GM21825 (cell line): ENCODE measurements around the gene GTF3A.
A peak's percentile ranks its signal among the peaks of the same experiment; 100 is the strongest.

Source experiments
- ATAC-seq: cut with Tn5 transposase; IDR thresholded peaks from one replicate; pipeline ENCODE4 v1.9.1; 2021; ENCODE audit warnings: mild to moderate bottlenecking, moderate library complexity; ENCODE audit not compliant: unreplicated experiment

Gene GTF3A

DNA sequence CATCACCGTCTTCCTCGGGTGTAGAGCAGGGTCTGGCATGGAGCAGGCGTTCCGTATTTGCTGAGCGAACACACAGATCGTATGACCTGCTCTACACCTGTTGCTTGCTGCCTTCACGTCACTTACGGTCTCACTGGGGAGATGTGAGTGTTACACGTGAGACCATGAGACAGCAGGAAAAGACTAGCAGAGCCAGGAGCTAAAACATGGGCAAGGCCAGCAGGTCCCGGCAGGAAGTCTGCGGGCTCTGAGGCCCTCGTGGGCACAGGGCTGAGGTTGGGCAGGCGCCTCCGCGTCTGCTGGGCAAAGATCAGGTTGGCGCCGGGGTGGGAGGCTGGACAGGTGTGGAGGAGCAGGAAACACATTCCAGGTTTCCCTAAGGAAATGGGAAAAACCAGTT lies 19.7 kb upstream of the GTF3A start:
- no peak for ATAC-seq

DNA sequence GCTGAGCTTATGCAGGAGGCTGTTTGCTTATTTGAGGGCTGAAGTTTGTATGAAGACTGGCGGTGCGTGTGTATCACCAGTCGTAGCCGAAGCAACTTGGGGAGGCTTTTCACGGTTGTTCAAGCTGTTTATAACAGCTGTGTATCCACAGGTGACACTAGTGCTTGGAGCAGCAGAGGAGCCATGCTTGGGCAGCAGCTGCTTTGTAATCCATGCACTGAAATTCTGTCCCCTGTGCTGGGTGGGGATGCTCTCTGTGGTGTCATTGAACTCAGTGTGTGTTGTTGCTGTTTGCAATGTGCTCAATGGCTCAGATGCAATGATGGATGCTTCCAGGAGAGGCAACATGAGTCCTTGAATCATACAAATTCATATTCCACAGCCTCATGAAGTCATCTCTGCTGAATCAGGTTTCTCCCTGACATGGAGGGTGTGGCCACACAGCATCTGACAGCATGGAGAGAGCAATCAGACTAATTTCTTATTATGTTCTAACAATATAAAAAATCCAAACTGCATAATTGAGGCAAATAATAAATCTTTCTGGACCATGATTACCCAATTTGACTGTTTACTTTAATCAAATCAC lies 18.8 kb upstream of the GTF3A start:
- ATAC-seq = no peak

DNA sequence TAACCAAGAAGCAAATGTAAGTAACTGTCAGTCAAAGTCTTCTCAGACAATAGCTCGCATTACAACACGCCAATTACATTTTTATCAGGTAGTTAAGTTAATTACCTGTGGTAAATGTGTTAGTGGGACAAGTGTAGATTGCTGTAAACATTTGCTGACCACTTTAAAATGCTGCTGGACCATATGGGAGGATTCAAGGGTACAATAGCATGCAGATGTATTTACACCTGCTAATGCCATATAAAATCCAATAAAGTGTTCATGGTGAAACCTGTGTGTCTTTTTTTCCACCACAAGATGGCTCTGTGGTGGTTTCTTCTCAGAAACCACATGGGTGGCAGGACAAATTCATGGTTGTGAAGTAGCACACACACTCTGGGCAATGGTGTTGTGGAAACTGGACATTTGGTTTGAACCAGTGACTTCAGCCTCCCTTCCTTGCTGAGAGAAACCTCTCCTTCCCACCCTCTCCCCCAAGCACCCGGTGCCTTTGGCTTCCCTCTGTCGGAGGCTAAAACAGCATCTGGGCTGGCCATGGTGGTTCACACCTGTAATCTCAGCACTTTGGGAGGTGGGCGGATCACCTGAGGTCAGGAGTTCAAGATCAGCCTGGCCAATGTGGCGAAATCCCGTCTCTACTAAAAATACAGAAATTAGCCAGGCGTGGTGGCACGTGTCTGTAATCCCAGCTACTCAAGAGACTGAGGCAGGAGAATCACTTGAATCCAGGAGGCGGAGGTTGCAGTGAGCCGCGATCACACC lies 18.1 kb upstream of the GTF3A start:
- no peak for ATAC-seq

DNA sequence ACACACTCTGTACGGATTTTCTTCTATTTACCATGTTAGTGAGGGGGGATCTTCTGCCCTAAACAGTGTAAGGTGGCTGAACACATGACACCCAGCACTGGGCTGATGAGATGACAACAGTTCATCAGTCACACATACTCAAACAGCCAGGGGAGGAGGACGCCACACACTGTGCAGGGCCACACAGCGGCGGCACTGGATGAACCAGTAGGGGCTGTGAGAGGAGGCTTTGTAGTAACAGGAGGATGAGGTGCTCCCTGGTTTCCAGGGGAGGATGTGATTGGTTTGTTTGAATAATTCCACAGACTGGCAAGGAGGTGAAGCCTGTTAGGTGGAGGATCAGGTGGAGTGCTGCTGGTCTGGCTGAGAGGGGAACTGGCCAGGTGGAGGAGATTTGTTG lies 16.3 kb upstream of the GTF3A start:
- ATAC-seq = no peak

DNA sequence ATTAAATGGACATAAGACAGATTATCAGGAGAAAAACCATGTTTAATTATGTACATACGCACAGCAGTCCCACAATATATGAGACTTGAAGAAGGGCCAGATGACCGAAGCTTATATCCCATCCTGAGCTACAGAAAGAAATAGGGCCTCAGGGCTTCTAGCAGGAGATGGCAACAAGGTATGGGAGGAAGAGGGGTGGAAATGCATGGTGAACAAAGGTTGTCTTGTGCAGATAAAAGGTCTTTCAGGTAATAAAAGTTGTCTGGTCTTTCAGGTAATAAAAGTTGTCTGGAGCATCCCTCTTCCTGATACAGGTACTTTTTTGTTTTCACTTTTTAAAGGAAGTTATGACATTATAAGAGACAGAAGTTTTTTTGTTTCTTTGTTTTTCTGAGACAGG lies 15.4 kb upstream of the GTF3A start:
- ATAC-seq = no peak

DNA sequence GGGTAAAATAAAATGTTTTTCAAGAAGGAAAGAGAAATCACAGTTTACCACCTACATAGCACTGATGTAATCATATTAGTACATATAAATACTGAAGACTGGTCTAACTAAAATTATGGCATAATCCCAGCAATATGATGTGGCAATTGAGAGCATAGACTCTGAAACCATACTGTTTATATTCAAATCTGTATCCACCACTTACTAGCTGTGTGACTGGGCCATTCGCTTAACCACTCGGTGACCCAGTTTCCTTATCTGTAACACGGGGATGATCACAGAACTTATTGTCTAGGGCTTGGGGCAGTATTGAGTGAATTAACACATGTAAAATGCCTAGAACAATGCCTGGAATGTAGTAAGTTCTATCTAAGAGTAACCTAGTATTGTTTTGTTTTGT lies 13.1 kb upstream of the GTF3A start:
- ATAC-seq = no peak

DNA sequence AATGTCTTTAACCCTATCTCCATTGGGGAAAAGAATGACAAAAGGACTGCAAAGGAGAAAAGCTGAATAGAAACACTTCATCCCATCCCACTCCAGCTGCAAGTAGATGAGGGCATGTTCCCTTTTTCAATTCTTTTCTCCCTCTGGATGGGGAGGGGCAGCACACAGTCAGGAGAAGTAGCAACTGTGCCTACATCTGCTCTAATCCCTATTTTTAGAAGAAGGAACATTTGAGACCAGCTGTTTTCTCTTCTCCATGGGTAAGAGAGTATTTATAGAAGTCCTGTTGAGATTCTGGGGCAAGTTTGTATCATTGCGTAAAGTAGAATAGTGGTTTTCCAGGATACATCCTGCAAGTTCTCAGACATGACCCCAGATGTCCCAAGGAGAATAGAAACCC lies 9.3 kb upstream of the GTF3A start:
- no peak for ATAC-seq

DNA sequence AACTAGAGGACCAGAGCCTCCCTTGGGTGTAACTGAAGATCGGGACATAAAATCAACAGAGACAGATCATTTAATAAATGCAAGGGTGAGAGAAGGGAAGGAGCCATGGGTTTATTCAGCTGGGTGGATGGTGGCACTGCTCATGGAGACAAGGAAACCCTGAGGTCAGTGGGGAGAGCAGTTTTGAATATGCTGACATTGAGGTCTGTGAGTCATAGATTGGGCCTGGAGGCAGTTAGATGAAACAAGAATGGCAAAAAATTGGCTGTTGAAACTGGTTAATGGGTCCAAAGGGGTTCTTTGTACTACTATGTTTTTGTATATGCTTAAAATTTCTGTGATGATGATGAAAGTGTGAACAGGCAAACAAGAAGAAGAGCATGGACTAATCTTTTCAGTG lies 5.1 kb upstream of the GTF3A start:
- no peak for ATAC-seq

DNA sequence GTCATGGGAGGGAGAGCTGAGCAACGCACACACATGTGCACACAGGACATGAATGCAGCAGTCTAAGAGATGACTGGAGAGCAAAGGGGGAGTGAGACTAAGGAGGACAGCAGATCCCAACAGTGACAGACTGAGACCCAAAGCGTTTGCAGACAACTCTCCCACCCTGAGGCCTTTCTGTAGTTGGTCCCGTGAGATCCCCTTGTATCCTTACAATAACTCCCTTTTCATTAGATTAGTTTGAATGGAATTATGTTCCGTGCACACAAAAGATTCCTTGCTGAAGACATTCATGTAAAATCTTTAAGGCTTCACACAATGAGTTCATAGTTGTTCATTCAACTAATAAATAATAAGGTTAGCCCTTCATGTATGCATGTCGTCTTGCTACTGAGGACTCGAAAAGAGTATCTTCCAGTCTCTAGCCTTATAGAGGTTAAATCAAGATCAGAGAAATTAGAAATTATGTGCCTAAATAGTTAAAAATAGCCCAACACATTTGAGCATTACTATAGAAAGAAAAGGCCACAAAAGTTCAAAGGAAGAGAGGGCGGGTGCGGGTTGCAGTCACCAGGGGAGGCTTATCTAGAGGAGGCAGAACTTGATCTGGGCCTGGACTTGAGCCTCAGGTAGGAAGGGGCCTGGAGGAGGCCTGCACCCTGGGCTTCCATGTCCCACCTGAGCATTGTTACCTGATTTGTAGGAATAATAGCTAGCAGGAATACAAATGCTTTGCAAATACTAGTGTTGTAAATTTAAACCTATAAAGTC lies 3.1 kb upstream of the GTF3A start:
- ATAC-seq = no peak

DNA sequence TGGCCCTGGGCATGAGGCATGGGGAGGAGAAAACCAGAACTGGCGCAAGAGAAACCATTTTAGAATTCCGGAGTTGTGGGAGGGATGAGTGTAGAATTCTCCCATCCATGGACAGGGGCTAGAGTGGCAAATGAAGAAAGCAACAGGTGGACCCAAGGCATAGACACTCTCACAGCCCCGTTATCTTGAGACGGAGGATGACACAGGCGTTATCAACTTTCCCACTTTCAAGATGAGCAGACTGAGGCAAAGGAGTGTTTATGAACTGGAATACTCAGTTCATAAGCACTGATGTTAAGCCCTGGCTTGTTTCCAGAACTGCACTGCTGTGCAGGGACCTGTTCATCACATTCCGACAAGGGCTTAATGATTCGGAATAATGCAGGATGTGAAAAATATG lies 1.1 kb upstream of the GTF3A start:
- ATAC-seq = no peak

DNA sequence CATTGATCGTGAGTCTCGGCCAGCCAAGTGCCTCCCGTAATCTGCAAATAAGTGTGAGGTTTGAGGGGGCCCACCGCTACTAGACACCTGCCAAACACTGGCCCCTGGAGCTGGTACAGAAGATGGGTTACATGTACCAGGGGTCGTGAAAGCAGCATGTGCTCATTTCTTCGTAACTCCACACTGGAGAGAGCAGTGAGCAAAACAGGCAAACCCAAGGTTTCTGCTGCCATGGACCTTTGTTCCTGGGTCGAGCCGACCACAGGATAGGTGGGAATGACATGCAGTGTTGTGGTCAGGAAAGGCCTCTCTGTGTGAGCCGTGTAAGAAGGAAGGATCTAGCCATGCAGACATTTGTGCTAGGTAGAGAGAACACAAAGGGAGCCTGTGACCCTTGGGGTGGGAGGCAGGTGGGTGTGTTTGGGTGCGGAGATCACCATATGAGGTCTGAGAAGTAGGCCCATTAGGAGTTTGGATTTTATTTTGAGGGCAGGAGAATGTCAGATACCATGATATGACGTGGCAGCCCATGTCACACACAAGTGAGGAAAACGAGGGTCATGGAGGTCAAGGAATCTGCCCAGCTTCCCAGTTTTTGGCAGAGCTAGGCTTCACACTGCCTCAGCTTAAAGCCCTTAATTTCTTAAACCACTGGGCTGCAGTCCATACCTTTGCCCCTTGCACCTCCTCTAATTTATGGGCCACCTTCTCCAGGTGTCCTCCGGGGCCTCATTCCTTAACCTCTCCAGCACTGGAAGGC lies 919 bp downstream of the GTF3A start:
- peak; percentile 2 for ATAC-seq

DNA sequence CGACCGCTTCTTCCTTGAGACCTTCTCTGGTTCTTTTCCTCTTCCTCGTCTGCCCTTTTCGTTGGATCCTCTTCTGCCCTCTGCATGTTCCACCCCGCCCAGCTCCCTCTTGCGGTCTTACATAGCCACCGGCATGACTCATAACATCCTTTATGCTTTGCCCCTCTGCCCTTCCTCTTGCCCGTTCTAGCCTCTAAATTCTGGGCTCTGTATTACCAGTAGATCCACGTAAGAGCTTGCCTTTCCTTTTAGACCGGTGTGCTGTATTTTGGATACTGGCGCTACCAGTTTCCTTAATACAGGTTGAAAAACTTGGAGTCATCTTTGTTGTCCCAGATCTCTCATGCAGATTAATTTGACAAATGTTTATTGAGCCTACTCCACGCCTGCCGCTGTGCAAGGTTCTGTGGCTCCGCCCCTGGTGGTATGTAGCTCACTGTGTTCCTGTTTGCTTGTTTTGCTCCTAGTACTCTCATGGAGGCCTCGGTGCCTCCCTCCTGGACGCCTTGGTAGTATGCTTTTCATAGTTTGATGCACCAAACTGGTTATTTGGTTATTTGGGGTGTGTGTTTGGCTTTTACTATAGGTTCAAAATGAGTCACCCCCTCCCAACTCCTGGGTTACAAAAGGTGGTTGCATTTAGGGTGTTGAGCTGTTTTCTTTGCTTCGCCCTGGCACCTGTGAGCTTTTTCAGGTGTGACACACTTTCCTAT lies 1.7 kb downstream of the GTF3A start:
- peak; percentile 64 for ATAC-seq

DNA sequence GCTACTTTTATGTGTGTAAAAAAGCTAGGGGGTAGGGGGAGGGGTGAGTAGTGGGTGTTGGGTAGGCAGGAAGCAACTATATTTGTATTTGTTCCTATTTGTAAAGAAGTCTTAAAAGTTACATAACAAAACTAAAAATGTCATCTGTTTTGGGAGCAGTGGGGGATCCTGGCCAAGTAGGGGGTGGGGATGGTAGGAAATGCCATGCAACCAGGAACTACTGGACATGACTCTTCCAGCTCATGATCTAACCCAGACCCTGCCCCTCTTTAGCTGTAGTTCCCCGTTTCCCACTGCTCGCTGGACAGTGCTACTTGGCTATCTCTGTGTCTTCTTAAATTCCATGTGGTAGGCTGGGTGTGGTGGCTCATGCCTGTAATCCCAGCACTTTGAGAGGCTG lies 3.2 kb downstream of the GTF3A start:
- no peak for ATAC-seq

DNA sequence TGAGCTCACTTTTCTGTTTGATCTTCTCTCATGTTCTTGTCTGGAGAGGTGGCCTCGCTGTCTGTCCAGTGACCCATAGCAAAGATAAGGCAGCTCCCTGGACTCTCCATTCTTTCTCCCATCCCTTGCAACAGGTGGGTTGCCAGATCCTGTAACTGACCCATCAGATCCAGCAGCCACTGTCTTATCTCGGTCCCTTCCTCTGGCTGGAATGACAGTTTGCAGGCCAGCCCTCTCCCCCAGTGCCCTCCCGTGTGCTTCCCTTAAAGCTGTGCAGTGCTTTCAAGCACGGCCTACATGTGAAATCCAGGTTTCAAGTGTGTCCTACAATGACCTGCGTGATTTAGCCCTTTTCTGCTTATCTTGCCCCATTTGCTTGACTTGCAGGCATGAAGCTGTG lies 3.7 kb downstream of the GTF3A start:
- no peak for ATAC-seq

DNA sequence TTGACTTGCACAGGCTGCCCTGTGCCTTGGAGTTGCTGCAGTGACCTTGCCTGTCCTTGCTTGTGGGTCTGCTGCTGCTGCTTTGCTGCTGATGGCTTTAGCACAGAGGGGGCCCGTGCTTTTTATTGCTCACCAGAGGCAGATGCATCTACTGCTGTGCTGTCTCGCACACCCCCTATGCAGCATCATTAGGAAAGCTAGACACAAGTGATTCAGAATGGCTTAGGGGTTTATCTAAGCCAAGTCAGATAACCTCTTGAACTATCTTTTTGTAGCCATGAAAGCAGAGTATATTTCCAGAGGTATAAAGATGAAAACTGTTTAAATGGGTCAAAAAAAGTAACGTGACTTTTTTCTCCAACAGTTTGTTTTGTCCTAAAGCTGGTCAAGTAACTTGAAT lies 7.8 kb downstream of the GTF3A start:
- ATAC-seq = no peak

DNA sequence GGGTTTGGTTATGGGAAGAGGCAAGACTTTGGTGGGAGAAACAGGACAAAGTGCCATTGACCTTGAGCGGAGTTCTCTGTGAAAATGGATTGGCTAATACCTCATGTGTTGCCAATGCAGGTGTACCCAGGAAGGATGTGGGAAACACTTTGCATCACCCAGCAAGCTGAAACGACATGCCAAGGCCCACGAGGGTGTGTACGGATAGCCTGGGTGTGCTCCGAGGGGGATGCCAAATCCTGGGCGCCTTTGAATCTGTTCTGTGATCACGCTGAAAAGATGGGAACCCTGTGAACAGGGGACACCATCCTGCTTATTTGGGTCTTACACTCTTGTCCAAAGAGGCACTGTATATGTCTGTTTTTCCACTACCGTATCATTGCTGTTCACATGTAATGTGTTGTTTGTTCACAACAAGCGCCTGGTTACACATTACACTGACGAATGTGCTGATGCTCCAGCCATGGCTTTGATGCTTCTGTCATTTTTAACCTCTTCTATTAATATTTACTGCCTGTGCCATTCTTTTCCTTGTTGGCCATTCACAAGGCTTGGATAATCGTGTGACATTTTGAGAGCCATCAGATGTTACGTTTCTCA lies 8.3 kb downstream of the GTF3A start:
- ATAC-seq = no peak

DNA sequence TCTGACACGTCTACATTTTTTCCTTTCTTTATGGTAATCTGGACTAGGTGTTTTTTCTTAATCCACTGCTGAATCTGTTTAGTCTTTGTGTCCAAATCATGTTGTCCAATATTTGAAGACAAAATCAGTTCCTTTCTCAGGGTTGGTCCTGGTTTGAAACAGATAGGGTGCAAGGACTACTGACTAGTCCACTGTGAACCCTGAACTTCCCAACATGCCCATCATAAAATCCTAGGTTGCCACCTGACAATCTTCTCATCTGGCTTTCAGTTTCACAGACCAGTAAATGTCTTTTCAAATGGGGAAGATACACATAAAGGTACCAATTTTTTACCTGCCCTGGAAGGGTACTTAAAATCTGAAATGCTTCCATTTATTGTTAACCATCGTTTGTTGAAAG lies 12.7 kb downstream of the GTF3A start:
- ATAC-seq = no peak

DNA sequence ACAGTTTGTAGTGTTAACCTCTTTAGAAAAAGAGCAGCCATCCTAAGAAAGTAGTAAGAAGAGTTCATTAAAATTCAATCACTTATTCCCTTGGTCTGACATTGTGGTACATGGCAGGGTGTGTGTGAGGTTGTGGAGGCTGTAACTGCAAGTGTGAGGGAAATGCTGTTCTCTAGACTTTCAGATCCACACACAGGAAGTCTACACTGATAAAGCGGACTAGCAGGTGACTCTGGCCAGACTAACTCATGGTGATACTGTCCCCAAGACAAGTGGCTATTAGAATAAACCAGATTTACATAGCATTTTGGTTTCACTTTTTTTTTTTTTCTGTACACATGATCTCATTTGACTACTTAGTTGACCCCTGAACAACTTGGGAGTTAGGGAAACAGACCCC lies 16.0 kb downstream of the GTF3A start:
- ATAC-seq = no peak

DNA sequence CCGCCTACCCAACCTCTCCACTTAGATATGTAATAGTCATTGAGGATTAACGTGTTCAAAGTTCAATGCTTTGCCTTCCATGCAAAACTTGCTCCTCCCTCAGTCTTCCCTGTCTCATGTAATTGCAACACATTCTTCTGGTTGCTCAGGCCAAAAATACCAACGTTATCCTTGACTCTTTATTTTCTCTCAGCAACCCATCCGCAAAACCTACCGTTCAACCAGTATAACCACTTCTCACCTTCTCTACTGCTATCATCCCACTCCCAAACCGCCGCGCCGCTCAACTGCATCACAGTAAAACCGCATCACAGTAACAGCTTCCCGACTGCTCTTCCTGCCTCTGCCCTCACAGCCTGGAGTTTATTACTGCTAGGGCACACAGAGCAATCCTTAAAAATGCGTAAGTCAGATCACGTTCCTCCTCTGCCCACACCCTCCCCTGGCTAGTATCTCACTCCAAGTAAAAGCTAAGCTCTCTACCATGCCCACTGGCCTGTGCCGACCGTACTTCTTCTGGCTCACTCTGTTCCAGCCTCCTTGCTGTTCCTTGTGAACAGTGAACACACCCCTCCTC lies 17.7 kb downstream of the GTF3A start:
- no peak for ATAC-seq

DNA sequence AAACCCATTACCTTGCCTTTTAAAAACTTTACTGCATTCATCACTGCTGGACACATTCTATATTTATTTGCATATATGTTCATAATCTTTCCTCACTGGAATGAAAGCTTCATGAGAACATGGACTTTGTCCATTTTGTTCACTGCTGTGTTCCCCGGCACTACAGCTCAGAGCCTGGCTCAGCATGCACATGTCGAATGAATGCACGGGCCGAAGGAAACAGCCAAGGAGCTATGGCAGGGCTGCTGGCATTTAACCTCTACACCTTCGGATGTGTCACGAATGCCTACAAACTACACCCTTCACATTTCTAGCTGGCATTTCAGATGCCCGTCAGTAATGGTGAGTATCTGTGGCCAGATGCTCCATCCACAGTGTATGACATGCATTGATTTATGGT lies 18.4 kb downstream of the GTF3A start:
- no peak for ATAC-seq
